Medulla oblongata (tissue), 1 donor: ENCODE measurements around the gene CDK18.

Experiments
- DNase-seq: peaks from one replicate; pipeline ENCODE4 v3.0.0-alpha.2; 2015; ENCODE audit errors: extremely low spot score

CDK18 gene

GRCh38 chr1:205502992-205503391 is 1.5 kb upstream of the CDK18 start:
- DNase-seq = no peak

- DNase-seq = no peak
These were observed 734 bp downstream of the CDK18 start for GRCh38 chr1:205505076-205505729.

- no peak for DNase-seq
These were observed 1.3 kb downstream of the CDK18 start for GRCh38 chr1:205505791-205506190.

- no peak for DNase-seq
These were observed 2.1 kb downstream of the CDK18 start for GRCh38 chr1:205506409-205507200.

- no peak for DNase-seq
These were observed 3.8 kb downstream of the CDK18 start for GRCh38 chr1:205508227-205508714.

GRCh38 chr1:205510308-205510950 is 6.0 kb downstream of the CDK18 start:
- no peak for DNase-seq

GRCh38 chr1:205510951-205511330 is 6.5 kb downstream of the CDK18 start:
- no peak for DNase-seq

- DNase-seq = peak; percentile 68
These were observed 7.9 kb downstream of the CDK18 start for GRCh38 chr1:205512059-205513045.

- DNase-seq = no peak
These were observed 9.3 kb downstream of the CDK18 start for GRCh38 chr1:205513774-205514173.

GRCh38 chr1:205514211-205515142 is 10.0 kb downstream of the CDK18 start:
- no peak for DNase-seq

- DNase-seq = no peak
These were observed 11.3 kb downstream of the CDK18 start for GRCh38 chr1:205515781-205516253.

- DNase-seq = no peak
These were observed 11.9 kb downstream of the CDK18 start for GRCh38 chr1:205516362-205516761.

GRCh38 chr1:205517288-205517687 is 12.8 kb downstream of the CDK18 start:
- DNase-seq = no peak

- no peak for DNase-seq
These were observed 13.3 kb downstream of the CDK18 start for GRCh38 chr1:205517763-205518162.

- peak; percentile 94 for DNase-seq
These were observed 14.4 kb downstream of the CDK18 start for GRCh38 chr1:205518661-205519540.

GRCh38 chr1:205519541-205520131 is 15.2 kb downstream of the CDK18 start:
- DNase-seq = peak; percentile 70

GRCh38 chr1:205520709-205521108 is 16.2 kb downstream of the CDK18 start:
- DNase-seq = no peak

- no peak for DNase-seq
These were observed 17.2 kb downstream of the CDK18 start for GRCh38 chr1:205521686-205522085.

GRCh38 chr1:205522692-205523091 is 18.2 kb downstream of the CDK18 start:
- DNase-seq = no peak
